NCI-H82 (cell line): Measurements from ENCODE around the gene SF3B2.
"Not testable (repeated sequence)": the region's sequence is repeated elsewhere in the genome, so short reads cannot be mapped to it uniquely, and the experiment has no call there.

ENCODE experiments used
- DNase-seq: peaks from one replicate; lab custom pipeline; 2025; lab: John Stamatoyannopoulos, UW

The SF3B2 gene

DNA sequence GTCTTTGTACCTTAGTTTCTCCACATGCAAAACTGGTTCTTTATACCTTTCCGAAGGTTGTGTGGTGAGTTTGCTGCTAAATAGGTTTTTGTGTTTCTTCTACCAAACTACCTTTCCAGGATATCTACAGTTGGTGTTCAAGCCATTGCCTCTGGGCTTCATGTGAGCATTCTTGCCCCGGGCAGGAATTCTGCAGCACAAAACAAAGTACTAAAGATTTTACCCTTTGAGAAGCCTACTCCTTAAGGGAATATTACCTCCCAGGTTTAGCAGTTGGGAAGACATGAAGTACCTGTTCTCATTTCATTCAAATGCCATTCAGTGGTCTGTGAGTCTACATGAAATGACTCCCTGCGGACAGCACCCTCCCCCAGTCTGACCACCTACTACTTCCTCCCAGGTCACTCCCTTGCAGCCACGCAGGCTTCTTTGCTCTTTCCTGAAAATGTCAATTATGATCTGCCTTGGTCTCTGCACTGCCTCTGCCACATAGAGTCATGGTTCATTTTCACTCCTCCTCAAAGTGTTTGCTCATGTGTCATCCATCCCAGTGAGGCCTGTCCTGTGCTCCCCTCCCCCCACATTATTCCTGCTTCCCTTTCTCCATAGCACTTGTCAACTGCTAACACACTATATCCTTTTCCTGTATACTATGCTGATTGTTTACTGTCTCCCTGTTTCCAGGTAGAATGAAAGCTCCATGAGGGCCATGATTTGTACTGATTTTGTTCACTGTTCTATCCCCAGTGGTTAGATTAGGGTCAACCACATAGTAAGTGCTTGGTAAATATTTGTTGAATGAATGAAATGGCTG lies 54.8 kb downstream of the SF3B2 start:
- no peak for DNase-seq

DNA sequence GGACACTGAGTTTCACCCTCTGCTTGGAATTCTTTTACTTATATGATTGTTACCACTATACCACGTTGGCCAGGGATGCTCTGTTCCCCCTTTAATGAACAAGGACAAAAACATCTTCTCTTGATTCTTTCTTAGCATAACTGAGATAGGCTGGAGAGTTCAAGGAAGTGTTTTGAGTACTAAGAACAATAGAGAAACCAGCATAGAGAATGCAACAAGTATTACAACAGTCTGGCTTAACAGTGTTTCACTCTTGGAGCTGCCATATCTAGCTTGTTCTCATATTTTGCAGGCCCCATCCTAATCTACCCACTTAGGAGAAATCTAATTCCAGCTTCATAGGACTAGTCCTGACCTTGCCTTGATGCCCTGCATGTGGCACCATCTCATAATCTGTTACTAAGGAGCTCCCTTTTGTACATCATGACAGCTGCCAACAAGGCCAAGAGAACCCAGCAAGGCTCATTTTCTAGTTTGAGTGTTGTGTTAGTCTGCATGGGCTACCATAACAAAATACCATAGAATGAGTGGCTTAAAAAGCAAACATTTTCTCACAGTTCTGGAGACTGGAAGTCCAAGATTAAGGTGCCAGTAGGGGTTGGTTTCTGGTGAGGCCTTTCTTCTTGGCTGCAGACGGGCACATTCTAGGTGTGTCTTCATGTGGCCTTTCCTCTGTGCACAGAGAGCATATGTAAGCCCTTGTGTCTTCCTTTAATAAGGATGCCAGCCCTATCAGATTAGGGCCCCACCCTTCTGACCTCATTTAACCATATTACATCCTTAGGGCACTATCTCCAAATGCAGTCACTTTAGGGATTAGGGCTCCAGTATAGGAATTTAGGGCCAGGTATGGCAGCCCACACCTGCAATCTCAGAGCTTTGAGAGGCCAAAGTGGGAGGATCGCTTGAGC lies 55.7 kb downstream of the SF3B2 start:
- no peak for DNase-seq

DNA sequence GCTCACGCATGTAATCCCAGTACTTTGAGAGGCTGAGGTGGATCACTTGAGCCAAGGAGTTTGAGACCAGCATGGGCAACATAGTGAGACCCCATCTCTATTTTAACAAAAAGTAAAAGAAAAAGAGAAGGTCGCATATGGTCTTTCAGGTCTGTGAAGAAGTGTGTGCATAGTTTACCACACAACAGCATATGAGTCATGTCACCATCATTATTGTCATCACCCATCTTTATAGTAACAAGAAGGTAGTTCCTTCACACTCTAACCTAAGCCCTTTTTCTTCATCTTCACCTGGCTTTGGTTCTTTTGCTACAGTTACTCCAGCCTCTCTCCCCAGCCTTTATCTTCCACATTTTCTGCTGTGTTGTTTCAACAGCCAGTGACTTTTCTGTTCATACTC lies 57.1 kb downstream of the SF3B2 start:
- DNase-seq, result no peak

DNA sequence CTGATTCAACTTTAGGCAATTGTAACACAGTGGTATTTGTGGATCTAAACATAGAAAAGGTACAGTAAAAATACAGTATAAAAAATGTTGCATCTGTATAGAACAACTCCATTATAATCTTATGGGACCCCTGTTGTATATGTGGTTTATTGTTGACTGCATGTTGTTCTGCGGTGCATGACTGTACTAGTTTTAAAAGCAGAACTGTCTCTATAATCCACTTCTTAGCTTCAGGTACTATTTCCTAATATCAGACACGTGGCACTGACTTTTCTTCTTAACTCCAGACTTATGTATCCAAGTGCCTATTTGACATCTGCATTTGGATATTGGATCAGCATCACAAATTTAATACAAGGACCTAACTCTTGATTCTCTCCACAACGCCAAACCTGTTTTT lies 59.0 kb downstream of the SF3B2 start:
- no peak for DNase-seq

DNA sequence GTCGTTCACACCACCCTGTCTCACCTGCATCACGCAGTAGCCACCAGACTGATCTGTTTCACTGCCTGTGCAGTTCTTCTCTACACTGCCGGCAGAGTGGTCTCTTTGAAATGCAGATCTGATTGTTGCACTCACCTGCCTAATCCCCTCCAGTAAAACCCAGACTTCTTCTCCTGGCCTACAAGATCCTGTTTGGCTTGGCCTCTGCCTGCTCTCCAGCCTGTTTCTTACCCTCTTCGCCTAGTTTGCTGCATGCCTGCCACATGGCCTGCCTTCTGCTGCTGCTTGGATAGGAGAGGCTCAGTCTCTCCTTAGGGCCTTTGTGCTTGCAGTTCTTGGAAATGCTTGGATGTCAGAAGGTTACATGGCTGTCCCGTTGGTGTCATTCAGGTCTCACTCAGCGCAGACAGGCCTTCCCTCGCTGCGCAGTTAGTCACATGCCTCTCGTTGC lies 59.9 kb downstream of the SF3B2 start:
- peak; percentile 59 for DNase-seq

DNA sequence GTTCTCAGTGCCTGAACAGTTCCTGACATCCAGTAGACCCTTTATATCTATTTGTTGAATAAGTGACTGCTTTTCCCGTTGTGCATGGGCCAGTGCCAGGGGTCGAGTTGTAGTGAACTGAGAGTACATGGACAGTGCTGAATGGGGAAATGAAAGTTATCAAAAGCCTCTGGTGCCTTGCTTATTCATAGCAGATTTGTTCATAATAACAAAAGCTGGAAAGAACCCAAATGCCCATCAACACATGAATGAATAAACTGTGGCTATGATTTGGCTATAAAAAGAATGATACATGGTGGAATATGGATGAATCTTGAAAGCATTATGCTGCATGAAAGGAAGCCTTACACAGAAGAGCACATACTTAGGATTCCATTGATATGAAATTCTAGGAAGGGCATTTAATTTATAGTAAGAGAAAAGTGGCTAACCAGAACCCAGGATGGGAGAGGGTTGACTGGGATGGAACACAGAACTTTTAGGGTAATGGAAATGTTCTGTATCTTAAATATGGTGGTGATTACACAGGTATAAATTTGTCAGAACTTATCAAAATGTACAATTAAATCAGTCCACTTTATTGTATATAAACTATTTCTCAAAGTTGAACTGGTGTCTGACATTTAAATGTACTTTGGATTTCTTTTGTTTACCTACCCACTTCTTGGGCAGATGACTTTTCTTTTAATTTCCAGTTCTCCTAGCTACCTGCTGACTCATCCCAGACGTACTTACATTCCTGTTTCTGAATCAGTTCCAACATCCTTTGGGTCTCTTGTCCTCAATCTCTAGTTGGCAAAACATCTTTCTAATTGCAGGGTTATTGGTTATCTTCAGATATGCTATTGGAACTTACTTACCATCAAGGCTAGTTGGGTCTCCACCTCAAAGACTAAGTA lies 60.7 kb downstream of the SF3B2 start:
- no peak for DNase-seq

DNA sequence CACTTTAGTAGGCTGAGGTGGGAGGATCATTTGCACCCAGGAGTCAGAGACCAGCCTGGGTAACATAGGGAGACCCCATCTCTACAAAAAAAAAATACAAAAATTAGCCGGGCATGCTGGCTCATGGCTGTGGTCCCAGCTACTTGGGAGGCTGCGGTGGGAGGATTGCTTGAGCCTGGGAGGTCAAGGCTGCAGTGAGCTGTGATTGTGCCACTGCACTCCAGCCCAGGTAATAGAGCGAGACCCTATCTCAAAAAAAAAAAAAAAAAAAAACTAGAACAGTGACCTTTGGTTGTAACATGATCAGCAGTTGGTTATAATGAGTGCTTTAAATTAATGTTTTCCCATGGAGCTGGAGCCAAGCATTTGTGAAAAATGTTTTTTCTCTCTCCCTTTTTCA lies 62.8 kb downstream of the SF3B2 start:
- DNase-seq, result not testable (repeated sequence)

DNA sequence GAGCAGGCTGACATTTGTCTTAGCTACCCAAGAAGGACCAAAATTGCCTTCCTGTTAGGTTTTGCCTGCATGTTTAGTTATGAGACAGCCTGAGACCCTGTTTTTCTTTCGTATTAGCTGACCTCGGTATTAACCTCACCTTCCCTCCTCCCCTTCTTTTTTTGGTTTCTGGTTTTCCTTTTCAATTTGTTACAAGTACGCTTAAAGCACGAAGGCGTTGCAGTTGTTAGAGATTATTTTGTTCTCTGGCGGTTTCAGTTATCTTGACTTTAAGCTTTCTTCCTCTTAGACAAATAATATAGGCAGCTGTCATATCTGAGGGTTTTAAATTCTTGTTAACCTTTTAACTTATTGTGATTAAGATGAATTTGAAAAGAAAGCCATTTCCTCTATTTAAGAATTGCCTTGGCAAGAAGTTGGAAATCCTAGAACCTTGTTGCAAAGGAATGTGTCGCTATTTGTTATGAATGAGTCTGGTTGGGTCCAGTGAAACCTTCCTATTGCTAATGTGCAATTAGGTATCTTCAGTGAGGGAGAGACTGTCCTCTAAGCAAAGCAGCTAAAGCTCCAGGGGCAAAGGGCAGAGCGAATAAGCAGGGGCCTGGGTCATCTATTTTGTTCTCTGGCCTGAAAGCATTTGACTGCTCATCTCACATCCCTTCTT lies 63.6 kb downstream of the SF3B2 start:
- no peak for DNase-seq

DNA sequence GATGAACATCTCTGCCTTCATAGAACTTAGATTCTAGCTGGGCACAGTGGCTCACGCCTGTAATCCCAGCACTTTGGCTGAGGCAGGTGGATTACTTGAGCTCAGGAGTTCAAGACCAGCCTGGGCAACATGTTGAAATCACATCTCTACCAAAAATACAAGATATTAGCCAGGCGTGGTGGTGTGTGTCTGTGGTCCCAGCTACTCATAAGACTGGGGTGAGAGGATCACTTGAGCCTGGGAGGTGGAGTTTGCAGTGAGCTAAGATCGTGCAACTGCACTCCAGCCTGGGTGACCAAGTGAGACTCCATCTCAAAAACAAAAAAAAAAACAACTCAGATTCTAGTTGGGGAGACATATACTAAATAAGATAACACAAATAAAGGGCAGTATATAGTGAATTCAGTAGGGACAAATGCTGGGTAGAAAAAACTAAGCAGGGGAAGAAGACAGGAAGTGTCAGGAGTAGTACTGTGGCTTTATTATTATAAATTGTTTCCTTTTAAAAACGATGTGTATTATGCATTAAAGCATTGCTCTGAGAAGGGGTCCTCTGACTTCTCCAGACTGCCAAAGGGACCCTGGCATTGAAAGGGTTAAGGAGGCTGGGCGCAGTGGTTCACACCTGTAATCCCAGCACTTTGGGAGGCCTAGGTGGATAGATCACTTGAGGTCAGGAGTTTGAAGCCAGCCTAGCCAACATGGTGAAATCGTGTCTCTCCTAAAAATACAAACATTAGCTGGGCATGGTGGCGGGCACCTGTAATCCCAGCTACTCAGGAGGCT lies 64.6 kb downstream of the SF3B2 start:
- DNase-seq, result no peak

DNA sequence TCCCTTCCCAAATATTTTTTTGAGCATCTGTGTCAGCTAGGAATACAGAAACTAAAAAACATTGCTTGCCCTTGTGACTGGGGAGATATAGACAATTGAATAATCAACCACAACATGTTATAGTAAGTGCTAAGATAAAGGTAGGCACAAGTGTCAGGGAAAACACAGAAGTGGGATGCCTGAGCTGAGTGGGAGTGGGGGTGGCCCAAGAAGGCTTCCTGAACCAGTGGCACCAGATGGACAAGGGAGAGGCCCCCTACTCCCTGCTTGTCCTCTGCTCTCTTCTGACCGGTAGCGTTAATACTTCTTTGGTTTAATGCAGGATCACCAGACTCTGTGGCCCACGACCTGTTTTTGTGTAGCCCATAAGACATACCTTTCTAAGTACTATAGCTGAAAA lies 66.7 kb downstream of the SF3B2 start:
- peak; percentile 57 for DNase-seq
